GM18508 (cell line): ENCODE data around the gene ACTR6.
A peak's percentile ranks its signal among the peaks of the same experiment; 100 is the strongest.
"Not testable (repeated sequence)": the region's sequence is repeated elsewhere in the genome, so short reads cannot be mapped to it uniquely, and the experiment has no call there.

Source experiments
- ATAC-seq: cut with Tn5 transposase; IDR thresholded peaks from one replicate; pipeline ENCODE4 v1.9.1; 2021; ENCODE audit warnings: moderate number of reproducible peaks; ENCODE audit not compliant: insufficient read depth, unreplicated experiment

ACTR6 gene

DNA sequence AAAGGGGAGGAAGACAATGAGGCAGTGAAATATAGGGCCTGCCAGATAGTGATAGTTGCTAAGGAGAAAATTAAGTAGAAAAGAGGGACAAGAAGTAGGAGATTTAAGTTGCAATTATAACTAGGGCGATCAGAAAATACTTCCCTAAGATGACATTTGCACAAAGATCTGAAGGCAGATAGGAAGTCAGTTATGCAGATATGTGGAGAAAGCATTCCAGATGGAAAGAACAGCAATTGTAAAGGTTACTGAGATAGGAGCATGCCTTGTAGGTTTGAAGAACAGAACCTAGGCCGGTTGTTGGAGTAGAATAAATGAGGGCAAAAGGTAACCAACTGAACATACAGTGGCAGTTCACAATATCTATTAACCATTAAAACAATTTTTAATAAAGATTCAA is 21.4 kb upstream of the ACTR6 start:
- no peak for ATAC-seq

DNA sequence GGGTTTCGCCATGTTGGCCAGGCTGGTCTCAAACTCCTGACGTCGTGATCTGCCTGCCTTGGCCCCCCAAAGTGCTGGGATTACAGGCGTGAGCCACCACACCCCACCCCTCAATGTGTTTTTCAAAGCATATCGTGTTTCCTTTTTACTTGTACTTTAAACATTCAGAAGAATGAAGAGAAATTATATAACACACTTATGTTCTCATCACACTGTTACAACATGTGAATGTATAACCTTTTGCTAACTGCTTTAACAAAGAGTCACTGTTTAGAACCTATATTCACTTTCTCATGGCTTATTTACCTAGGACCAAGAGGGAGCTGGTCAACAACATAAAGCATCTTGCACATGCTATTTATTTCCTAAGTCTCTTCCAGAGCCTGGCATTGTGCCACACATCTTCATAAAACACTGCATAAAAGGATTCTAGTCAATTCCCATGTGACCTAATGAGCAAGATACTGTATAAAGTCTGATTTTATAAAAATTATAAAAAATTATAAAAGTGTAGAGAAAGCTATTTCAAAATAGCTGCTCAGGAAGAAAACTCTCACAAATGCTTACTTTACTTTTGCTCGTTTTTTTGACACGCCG is 16.0 kb upstream of the ACTR6 start:
- ATAC-seq: no peak

DNA sequence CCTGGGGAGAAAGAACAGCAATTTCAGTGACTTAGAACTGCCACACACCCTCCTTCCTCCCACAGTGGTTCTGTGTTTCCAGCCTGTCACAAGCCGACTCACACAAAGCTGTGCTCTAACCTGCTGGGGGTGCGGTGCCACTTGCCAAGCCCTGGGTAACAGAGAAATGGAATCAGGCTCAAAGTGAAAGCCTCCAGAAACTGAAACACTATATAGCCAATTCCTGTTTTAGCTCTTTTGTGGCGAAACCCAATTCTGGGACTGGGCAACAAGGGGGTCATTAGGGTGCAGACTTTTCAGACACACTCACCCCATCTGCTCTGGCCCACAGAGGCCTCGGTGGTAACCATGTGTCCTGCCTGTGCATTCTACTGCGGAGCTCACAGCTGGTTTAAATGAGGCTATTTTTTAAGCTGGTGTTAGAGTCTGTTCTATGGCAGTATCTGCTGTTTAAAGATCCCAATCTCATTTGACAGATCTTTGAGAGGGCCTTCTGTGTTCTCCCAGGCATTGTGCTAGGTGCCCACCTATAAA is 15.2 kb upstream of the ACTR6 start:
- ATAC-seq: peak; percentile 81

DNA sequence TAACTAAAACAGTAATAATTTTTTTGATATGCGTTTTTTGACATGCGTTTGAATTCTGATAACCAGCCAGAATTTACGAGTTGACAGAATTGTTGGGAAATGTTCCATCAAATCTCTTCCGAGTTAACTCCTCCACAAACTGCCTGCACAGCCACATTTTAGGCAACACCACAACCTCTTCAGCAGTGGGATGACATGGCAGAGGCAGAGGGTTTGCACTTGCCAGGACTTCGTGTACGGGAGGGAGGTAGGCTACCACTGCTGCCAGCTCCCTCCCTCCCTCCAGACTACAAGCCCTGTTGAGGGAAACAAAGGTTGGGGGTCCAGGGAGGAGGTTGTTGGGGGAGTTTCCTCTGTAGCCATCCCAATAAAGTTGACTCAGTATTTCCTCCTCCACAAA is 14.5 kb upstream of the ACTR6 start:
- ATAC-seq: no peak

DNA sequence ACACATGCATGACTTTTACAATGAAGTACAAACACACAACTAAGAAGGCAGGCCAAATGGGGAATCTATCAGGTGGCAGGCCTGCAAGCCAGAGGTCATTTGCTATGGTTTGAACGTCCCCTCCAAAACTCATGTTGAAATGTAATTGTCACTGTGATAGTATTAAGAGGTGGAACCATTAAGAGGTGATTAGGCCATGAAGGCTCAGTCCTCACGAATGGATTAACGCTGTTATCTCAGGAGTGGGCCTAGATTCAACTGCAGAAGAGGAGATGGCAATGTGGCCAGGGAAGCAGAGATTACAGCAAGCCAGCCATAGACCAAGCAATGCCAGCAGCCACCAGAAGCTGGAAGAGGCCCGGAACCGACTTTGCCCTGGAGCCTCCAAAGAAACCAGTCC is 13.5 kb upstream of the ACTR6 start:
- no peak for ATAC-seq

DNA sequence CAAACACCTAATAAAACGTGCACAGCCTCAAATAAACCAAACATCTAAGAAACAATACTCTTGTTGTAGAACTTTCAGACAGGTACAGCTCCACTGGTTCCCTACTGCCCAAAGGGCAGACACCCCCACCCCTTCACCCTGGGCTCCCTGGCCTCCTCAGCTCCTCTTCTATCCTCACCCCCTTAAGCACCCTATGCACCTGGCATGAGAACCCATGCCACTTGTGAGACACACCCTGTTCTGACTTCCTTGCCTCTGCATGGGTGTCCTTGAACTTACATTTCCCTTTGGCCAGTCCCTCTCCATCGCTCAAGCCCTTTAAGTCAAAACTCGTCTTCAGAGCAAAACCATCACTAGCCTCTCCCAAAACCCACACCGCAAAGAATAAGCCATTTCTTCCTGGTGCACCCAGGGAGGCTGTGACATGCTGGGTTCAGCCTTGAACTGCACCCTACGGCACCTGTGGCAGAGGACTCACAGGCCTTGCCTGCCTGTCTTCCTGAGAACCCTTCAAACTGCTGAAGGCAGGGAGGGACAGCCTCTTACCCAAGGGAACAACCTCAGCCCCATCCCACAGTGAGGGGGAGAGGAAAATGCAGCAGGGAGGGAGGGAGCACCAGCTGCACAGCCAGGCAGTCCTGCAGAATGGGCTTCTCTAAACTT is 12.6 kb upstream of the ACTR6 start:
- no peak for ATAC-seq

DNA sequence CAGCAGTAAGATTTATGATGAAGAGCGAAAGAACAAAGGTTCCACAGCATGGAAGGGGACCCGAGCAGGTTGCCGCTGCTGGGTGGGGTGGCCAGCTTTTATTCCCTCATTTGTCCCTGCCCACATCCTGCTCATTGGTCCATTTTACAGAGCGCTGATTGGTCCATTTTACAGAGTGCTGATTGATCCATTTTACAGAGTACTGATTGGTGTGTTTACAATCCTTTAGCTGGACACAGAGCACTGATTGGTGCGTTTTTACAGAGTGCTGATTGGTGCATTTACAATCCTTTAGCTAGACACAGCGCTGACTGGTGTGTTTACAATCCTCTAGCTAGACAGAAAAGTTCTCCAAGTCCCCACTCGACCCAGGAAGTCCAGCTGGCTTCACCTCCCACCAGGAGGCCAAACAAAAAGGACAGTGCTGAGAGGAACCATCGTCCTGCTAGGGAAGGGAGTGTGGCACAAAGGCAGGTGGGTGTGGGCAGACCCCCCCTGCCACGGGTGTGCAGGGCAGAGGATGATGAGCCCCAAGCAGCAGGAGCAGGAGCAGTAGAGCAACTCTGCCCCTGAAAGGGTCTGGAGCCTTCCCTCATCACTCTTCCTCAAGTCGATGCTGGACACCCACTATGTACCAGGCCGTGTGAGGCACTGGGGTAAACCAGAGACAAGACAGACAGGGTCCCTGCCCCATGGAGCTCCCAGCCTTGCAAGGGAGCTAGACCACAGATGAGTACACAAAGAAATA is 11.6 kb upstream of the ACTR6 start:
- not testable (repeated sequence) for ATAC-seq

DNA sequence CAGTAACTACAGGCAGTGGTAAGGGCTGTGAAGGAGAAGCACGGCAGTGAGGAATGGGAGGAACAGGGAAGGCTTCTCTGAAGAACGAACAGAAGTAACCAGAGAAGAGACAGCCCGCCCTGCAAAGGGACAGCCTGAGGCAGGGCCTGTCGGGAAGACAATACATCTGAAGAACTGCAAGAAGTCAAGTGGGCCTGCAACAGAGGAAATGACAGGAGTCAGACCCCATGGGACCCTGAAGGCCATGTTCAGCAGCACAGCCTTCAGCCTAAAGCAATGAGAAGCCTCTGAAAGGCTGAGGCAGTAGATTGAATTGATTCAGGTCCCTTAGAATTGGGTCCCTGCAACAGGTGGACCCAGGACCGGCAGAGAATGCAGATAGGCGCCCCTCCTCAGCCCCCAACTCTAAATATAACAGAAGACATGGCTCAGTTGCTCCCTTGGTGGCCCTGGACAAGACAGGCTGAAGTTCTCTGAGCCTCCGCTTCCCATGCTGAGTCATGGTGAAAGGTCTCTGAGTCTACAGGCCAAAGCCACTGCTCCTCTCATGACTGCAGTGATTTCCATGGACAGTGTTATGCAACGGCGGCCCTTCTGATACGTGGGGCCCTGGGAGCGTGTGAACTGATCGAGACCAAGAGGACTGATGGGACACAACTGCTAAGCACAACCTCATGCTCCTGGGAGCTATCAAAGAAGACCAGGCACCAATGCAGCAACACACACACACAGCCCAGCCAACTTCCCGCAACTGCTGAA is 10.8 kb upstream of the ACTR6 start:
- no peak for ATAC-seq

DNA sequence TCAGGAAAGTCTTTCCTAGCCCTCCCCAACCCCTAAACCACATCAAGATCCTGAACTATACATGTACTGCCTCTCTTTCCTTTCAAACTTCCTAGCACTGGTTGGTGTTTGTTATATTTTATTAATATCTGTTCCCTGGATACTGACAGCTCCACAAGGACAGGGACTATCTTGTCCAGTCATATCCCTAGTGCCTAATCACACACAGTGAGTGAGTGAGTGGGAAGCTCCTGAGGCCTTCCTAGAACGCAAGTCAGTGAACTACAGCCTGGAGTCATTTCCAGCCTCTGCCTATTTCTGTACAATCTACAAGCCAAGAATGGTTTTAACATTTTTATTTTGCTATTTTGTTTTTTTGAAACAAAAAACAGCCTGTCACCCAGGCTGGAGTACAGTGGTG is 7.5 kb upstream of the ACTR6 start:
- no peak for ATAC-seq

DNA sequence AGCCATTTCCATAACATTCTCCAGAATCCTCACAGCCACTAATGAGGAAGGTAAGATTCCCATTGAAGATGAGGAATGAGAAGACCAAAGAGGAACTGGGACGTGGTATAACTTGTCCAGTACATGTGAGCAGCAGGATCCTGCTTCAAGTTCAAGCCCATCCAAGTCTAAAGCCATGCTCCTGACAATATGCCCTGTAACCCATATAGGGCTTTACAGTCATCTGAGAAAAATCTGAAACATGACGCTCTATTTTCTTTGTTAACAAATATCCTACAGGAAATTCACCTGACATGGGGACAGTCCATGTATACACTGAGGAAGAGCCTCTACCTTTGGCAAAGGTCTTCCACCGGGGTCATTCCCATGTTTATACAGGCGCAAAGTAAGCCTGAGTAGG is 3.1 kb upstream of the ACTR6 start:
- no peak for ATAC-seq

DNA sequence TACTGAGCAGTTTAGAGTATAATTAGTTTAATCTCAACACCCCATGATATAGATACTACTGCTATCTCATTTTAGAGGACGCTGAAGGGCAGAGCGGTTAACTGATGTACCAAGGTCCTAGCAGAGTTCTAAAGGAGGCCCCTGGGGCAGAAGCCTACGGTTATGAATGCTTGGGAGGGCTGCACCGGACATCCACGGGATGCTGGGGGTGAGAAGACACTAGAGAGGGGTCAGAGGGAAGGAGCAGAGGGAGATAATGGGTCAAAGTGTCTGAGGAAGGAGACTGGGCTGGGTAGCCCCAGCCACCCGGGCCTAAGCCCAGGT is 1.6 kb upstream of the ACTR6 start:
- ATAC-seq: no peak

DNA sequence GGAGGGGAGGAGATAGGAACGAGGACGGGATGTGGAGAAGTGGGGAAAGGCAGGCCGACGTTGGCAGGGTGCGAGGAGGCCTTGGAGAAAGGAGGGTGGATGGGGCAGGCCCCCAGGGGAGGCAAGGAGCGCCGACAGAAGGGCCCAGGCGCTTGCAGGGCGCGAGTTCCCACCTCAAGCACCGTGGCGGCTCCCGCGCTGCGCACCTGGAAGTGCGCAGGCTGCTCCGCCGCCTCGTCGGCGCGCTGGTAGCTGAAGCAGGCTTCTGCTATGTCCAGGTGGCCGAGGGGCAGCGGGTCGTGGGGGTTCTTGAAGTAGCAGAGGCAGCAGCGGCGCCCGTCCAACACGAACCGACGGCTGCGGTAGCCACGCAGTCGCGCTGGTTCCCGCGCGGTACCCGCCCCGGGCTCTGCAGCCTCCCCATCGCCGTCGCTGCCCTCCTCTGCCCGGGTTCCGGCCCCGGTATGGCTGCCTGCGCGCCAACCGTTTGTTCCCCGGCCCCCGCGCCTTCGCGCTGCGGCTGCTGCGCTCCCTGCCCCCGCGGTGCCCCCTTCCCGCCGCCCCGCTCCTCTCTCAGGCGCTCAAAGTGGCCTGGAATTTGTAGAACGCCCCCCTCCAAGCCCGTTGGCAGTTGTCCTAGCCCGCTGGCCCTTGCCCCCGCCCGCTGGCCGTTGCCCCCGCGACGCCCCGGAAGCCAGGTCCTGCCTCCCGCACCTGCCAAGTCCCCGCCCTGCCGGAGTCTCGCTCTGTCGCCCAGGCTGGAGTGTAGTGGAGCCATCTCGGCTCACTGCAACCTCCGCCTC is 1.1 kb upstream of the ACTR6 start:
- no peak for ATAC-seq

DNA sequence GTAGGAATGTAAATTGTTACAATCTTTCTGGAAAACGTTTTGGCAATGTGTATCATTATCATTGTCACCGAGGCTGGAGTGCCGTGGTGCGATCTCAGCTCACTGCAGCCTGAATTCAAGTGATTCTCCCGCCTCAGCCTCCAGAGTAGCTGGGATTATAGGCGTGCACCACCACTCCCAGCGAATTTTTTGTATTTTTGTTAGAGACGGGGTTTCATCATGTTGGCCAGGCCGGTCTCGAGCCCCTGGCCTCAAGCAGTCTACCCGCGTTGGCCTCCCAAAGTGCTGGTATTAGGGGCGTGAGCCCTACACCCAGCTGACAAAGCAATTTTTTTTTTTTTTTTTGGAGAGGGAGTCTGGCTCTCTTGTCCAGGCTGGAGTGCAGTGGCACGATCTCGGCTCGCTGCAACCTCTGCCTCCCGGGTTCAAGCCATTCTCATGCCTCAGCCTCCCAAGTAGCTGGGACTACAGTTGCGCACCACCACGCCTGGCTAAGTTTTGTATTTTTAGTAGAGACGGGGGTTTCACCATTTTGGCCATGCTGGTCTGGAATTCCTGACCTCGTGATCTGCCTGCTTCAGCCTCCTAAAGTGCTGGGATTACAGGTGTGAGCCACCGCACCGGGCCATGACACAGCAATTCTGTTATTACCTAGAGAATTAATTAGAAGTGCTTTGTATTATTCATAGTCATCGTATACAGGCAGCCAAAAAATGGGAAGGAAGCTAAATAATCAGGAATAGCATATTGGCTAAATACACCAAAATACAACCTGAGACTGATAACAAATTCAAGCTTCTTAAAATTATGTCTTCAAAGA is 1.2 kb downstream of the ACTR6 start:
- ATAC-seq: no peak

DNA sequence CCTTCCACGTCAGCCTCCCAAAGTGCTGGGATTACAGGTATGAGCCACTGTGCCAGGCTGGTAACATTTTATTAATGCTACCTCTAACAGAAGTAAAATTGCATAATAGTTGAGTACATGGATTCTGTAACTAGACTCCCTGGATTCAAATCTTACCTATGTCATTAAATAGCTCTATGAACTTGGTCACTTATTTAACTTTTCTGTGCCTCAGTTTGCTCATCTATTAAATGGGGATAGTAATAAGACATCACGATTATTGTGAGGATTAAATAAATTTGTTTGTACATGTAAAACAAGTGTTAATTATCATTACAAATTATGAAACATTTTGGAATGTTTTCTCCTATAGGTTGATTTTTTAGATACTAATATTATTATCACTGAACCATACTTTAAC is 6.7 kb downstream of the ACTR6 start:
- ATAC-seq: no peak

DNA sequence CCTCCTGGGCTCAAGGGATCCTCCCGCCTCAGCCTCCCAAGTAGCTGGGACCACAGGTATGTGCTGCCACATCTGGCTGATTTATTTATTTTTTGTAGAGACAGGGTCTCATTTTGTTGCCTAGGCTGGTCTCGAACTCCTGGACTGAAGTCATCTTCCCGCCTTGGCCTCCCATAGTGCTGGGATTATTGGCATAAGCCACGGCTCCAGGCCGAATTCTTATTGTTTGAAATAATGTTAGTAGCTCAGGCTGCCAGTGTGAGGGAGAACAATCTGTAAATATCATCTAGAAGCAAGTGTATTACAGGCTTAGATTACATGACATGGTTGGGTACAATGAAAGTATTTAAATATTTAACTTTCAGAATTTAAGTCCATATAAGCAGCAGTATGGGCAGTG is 8.2 kb downstream of the ACTR6 start:
- no peak for ATAC-seq

DNA sequence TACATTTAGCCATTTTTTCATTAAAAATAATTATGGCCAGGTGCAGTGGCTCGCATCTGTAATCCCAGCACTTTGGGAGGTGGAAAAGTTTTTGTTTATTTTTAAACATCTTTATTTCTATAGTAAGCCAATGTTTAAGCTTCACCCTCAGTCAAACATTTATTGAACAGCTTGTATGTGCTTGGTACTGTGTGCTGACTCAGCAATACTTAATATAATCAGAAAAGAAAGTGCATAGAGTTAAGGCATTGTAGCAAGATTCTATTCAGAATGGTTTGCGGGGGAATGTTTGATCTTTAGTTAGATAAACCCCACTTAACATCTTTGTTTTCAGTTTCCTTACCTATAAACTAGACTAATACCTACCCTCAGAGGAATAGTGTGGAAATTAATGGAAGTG is 11.1 kb downstream of the ACTR6 start:
- no peak for ATAC-seq

DNA sequence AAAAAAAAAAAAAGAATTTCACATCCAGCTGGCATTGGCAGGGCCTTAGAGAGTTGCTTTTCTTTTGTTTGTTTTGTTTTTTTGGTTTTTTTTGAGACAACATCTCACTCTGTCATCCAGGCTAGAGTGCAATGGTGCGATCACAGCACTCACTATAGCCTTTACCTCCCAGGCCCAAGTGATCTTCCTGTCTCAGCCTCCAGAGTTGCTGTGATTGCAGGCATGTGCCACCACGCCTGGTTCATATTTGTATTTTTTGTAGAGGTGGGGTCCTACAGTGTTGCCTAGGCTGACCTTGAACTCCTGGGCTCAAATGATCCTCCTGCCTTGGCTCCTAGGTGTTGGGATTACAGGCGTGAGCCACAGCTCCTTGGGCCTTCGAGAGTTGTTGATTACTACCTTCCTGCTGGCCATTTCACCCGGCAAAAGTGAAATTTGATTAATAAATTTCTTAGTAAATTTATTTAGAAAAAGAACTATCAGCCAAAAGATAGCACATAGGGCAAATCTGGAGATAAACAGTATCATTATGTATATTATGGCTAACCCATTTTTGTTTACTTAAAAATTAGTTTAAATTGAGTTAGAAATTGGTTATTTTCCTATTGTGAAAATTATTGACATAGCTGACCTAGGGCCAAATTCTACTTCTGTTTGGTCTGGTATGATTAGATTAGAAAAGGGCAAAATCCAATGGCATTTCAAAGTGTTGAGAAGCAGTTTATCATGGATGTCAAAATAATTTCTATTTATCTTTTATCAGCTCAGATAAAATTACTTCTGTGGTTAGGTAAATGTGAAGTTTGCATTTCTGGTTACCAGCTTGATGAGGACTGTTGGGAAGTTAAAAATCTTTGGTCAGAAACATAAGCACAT is 12.6 kb downstream of the ACTR6 start:
- ATAC-seq: no peak

DNA sequence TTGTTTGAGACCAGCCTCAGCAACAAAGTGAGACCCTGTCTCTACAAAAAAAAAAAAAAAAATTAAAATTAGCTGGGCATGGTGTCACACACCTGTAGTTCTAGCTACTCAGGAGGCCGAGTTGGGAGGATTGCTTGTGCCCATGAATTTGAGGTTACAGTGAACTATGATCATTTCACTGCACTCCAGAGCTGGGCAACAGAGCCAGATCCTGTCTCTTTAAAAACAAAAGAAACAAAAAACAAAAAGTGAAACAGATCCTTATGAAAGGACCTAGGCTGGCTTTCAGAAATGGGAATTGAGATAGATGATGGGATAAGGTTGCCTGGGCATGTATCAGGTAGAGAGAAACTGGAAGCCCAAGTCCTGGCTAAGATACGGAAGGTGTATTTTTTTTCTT is 13.9 kb downstream of the ACTR6 start:
- ATAC-seq: no peak
